ENCODE results near the gene PRM2.

The PRM2 gene

DNA sequence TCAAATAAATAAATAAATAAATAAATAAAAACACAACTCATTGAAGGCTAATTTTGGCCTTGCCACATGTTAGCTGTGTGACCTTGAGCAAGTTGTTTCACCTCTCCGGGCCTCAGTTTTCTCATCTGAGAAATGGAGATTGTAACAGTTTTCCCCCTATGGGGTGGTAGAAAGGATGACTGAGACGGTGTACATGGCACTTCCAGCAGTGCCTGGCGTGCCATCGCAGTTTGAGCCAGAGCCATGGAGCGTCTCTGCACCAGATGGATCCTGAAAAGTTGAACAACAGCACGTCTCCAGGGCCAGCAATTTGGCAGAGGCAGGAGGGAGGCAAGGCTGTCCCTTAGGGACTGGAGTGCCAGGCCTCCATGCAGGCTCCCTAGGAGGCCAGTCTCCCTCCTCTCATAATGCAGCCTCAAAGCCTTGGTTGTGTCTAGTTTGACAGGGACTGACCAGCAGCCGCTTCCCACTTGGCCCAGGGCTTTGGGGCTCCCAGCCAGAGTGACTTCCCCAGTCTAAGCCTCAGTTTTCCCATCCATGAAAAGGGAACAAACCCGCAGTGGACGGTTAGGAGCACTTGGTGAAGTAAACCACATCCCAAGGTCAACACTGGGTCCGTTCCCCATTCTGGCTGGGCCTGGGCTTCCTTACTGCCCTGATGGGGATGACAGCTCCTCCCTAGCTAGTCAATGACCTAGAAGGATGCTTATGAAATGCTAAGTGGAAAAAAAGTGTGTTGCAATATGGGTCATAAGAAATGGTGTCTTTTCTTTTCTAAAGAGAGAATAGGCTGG is 39.6 kb downstream of the PRM2 start:
- Histone ChIP-seq H3K27ac (replicated peaks) (peak overlapping the region; percentile 38), H3K4me3 (replicated peaks; ENCODE audit: insufficient read depth, low read length) (no peak overlapping the region), H3K27me3 (ENCODE audit: insufficient read depth, poor library complexity, severe bottlenecking) (no peaks in the 10 kb centered on the region)
- no peak for TF ChIP-seq GABPA (IDR thresholded peaks at IDR 0.05; ENCODE audit: low read depth)
- TF ChIP-seq SPI1 (IDR thresholded peaks at IDR 0.05; ENCODE audit: borderline replicate concordance, low read depth): peak; percentile 63; the same call in 1 of the 2 replicates
- TF ChIP-seq POLR2AphosphoS5 (IDR thresholded peaks at IDR 0.05; ENCODE audit: low read depth): no peak
- TF ChIP-seq REST (IDR thresholded peaks at IDR 0.05; ENCODE audit: insufficient replicate concordance, low read depth): no peak
- TF ChIP-seq, protein P1, sequence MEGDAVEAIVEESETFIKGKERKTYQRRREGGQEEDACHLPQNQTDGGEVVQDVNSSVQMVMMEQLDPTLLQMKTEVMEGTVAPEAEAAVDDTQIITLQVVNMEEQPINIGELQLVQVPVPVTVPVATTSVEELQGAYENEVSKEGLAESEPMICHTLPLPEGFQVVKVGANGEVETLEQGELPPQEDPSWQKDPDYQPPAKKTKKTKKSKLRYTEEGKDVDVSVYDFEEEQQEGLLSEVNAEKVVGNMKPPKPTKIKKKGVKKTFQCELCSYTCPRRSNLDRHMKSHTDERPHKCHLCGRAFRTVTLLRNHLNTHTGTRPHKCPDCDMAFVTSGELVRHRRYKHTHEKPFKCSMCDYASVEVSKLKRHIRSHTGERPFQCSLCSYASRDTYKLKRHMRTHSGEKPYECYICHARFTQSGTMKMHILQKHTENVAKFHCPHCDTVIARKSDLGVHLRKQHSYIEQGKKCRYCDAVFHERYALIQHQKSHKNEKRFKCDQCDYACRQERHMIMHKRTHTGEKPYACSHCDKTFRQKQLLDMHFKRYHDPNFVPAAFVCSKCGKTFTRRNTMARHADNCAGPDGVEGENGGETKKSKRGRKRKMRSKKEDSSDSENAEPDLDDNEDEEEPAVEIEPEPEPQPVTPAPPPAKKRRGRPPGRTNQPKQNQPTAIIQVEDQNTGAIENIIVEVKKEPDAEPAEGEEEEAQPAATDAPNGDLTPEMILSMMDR (IDR thresholded peaks at IDR 0.05; ENCODE audit: insufficient read depth, low read length): no peak
- DNase-seq (ENCODE audit: low read depth in 1 of 2, low spot score in 1 of 2): peak; percentile 94 to 95

DNA sequence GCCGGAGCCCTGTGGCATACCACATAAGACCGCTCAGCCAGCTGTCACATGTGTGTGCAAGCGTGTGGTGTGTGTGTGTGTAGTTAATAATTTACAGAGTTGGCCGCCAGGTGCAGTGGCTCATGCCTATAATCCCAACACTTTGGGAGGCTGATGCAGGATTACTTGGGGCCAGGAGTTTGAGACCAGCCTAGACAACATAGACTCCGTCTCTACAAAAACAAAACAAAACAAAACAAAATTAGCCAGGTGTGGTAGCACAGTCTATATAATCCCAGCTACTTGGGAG is 40.6 kb downstream of the PRM2 start:
- DNase-seq (ENCODE audit: low read depth in 1 of 2, low spot score in 1 of 2): peak in 1 of 2 experiments; percentile 63
- Histone ChIP-seq H3K27me3 (ENCODE audit: insufficient read depth, poor library complexity, severe bottlenecking) (no peaks in the 10 kb centered on the region), H3K27ac (replicated peaks) (peak overlapping the region; percentile 48), H3K4me3 (replicated peaks; ENCODE audit: insufficient read depth, low read length) (no peak overlapping the region)
- TF ChIP-seq REST (IDR thresholded peaks at IDR 0.05; ENCODE audit: insufficient replicate concordance, low read depth): no peak
- TF ChIP-seq SPI1 (IDR thresholded peaks at IDR 0.05; ENCODE audit: borderline replicate concordance, low read depth): no peak
- no peak for TF ChIP-seq POLR2AphosphoS5 (IDR thresholded peaks at IDR 0.05; ENCODE audit: low read depth)
- TF ChIP-seq GABPA (IDR thresholded peaks at IDR 0.05; ENCODE audit: low read depth): no peak
- TF ChIP-seq, protein P1 (IDR thresholded peaks at IDR 0.05; ENCODE audit: insufficient read depth, low read length): no peak

- Histone ChIP-seq H3K27me3 (ENCODE audit: insufficient read depth, poor library complexity, severe bottlenecking) (no peaks in the 10 kb centered on the region), H3K4me3 (replicated peaks; ENCODE audit: insufficient read depth, low read length) (no peak overlapping the region), H3K27ac (replicated peaks) (peak overlapping the region; percentile 48)
- TF ChIP-seq REST (IDR thresholded peaks at IDR 0.05; ENCODE audit: insufficient replicate concordance, low read depth) (no peak), GABPA (IDR thresholded peaks at IDR 0.05; ENCODE audit: low read depth) (no peak), SPI1 (IDR thresholded peaks at IDR 0.05; ENCODE audit: borderline replicate concordance, low read depth) (no peak), POLR2AphosphoS5 (IDR thresholded peaks at IDR 0.05; ENCODE audit: low read depth) (no peak)
- TF ChIP-seq, protein P1 (IDR thresholded peaks at IDR 0.05; ENCODE audit: insufficient read depth, low read length): no peak
- peak; percentile 45 to 75 for DNase-seq (ENCODE audit: low read depth in 1 of 2, low spot score in 1 of 2)
These were observed 41.2 kb downstream of the PRM2 start for GRCh38 chr16:11234884-11235702.

All from HL-60 (cell line).